ENCODE measurements around the gene TLE4. TPM values are rescaled to one million over a fixed set of nuclear protein-coding genes. Genes with fewer than 3 reads are reported as not detected.

TLE4 gene
- total and polyA plus RNA-seq, 2 of the 4 experiments (the other 2 are of a cell fraction), result 68.0 to 78.1 TPM

DNA sequence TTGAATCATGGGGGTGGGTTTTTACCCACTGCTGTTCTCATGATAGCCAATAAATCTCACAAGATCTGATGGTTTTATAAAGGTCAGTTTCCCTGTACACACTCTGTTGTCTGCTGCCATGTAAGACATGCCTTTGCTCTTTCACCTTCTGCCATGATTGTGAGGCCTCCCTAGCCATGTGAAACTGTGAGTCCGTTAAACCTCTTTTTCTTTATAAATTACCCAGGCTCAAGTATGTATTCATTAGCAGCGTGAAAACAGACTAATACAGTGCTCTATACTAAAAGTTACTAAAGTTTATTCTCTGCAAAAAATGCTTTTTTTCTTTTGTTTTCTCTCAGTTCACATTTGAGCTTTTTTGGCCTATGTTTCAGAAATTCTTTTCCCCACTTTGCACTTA is 33.9 kb upstream of the TLE4 start:
- no TSS peak for BruUV-seq (replicated peaks)
- in situ Hi-C loops (cut with MboI; ENCODE audit: low sequenced_read_pairs), result no loop called here
- no peak overlapping the region for H2BK5ac ChIP-seq (ENCODE audit: low read depth, low read length, poor library complexity, severe bottlenecking)
- H3K23ac ChIP-seq (ENCODE audit: low read depth, low read length), result no peak overlapping the region
- H3K4me2 ChIP-seq (ENCODE audit: low read depth, low read length), result no peak overlapping the region
- no peak overlapping the region for H3K9ac ChIP-seq (ENCODE audit: low read depth, low read length)
- dilution Hi-C loops (cut with HindIII; ENCODE audit: low sequenced_read_pairs, unreplicated experiment), result no loop called here
- no peaks in the 10 kb centered on the region for H3K9me3 ChIP-seq (ENCODE audit: control insufficient read depth, insufficient read depth, low read length)
- ATAC-seq (ENCODE audit: low read depth), result no peak
- ChIA-PET CTCF (no interaction called here), POLR2A (ENCODE audit: unreplicated experiment) (no interaction called here)
- H3K56ac ChIP-seq (ENCODE audit: extremely low read depth, insufficient read depth, low read length), result no peak overlapping the region
- DNase-seq, result no peak
- no peaks in the 10 kb centered on the region for H3K27me3 ChIP-seq (ENCODE audit: control insufficient read depth, insufficient read depth, low read length)
- WGBS, 2 experiments (ENCODE audit: extremely low coverage in 2 of 2, insufficient read length in 1 of 2), result 100% methylated on average over 1 of the region's 2 CpGs; no CpG with 5 or more reads in 1 of the 2 experiments
- no peak overlapping the region for H3K4me3 ChIP-seq (ENCODE audit: insufficient read depth, low read depth, low read length)
- H4K20me1 ChIP-seq (ENCODE audit: insufficient read depth, low read length), result no peaks in the 10 kb centered on the region
- TF ChIP-seq MAZ (IDR thresholded peaks at IDR 0.05; ENCODE audit: borderline replicate concordance, low read depth, low read length) (no peak), RFX5 (IDR thresholded peaks at IDR 0.05; ENCODE audit: low read depth, low read length) (no peak), NFE2L2 (IDR thresholded peaks at IDR 0.05; ENCODE audit: low read depth, low read length) (no peak), USF2 (IDR thresholded peaks at IDR 0.05; ENCODE audit: low read depth, low read length) (no peak), CHD1 (IDR thresholded peaks at IDR 0.05; ENCODE audit: low read depth, low read length) (no peak), RAD21 (IDR thresholded peaks at IDR 0.05; ENCODE audit: low read length) (no peak), MXI1 (IDR thresholded peaks at IDR 0.05; ENCODE audit: borderline replicate concordance, low read depth, low read length) (no peak), BHLHE40 (IDR thresholded peaks at IDR 0.05; ENCODE audit: low read depth, low read length) (no peak), CEBPB (IDR thresholded peaks at IDR 0.05; ENCODE audit: low read depth, low read length) (no peak), MAFK (IDR thresholded peaks at IDR 0.05; ENCODE audit: low read depth, low read length) (no peak), SMC3 (IDR thresholded peaks at IDR 0.05; ENCODE audit: low read depth, low read length) (no peak)
- TF ChIP-seq, protein P1, sequence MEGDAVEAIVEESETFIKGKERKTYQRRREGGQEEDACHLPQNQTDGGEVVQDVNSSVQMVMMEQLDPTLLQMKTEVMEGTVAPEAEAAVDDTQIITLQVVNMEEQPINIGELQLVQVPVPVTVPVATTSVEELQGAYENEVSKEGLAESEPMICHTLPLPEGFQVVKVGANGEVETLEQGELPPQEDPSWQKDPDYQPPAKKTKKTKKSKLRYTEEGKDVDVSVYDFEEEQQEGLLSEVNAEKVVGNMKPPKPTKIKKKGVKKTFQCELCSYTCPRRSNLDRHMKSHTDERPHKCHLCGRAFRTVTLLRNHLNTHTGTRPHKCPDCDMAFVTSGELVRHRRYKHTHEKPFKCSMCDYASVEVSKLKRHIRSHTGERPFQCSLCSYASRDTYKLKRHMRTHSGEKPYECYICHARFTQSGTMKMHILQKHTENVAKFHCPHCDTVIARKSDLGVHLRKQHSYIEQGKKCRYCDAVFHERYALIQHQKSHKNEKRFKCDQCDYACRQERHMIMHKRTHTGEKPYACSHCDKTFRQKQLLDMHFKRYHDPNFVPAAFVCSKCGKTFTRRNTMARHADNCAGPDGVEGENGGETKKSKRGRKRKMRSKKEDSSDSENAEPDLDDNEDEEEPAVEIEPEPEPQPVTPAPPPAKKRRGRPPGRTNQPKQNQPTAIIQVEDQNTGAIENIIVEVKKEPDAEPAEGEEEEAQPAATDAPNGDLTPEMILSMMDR (conservative IDR thresholded peaks at IDR 0.05; ENCODE audit: low read depth, low read length), result no peak
- intact Hi-C loops (cut with micrococcal nuclease), result no loop called here
- H2AK5ac ChIP-seq (ENCODE audit: low read depth, low read length), result no peak overlapping the region
- no peak overlapping the region for H2BK20ac ChIP-seq (ENCODE audit: low read depth, low read length)
- no peak overlapping the region for H2AK9ac ChIP-seq (replicated peaks; ENCODE audit: low read depth, low read length, poor library complexity)
- no peak overlapping the region for H4K8ac ChIP-seq (ENCODE audit: low read depth in 2 of 2, low read length in 2 of 2)
- H3K36me3 ChIP-seq (ENCODE audit: control insufficient read depth, insufficient read depth, low read length), result no peaks in the 10 kb centered on the region
- H3K14ac ChIP-seq (replicated peaks; ENCODE audit: low read depth, low read length), result no peak overlapping the region
- no peak overlapping the region for H3K18ac ChIP-seq (ENCODE audit: low read depth, low read length)
- H2BK120ac ChIP-seq (ENCODE audit: low read depth, low read length), result no peak overlapping the region
- H2AFZ ChIP-seq (replicated peaks; ENCODE audit: low read length, poor library complexity), result no peak overlapping the region
- no peaks in the 10 kb centered on the region for H3K4me1 ChIP-seq (ENCODE audit: control insufficient read depth, insufficient read depth, low read length)
- H3K9me1 ChIP-seq (ENCODE audit: insufficient read depth, low read length), result no peaks in the 10 kb centered on the region
- no peak overlapping the region for H2BK15ac ChIP-seq (ENCODE audit: low read depth, low read length)
- H3K4ac ChIP-seq (ENCODE audit: low read depth, low read length), result no peak overlapping the region
- no peak overlapping the region for H4K5ac ChIP-seq (ENCODE audit: low read depth, low read length)
- H3K27ac ChIP-seq (ENCODE audit: insufficient read depth, low read length), result no peak overlapping the region
- no peaks in the 10 kb centered on the region for H3K79me1 ChIP-seq (ENCODE audit: low read depth in 1 of 2, low read length in 2 of 2)
- no peak overlapping the region for H4K91ac ChIP-seq (ENCODE audit: insufficient read depth, low read depth, low read length)

Data from IMR-90 (cell line).